PFSK-1 (cell line): ENCODE results near the gene TOMM20L.
A peak's percentile ranks its signal among the peaks of the same experiment; 100 is the strongest.

ENCODE experiments used
- FOXP2 ChIP-seq: optimal IDR thresholded peaks from 2 replicates; pipeline ENCODE3; 2011; ENCODE audit warnings: borderline replicate concordance, control low read depth, inconsistent platforms; ENCODE audit not compliant: insufficient read depth; ENCODE audit errors: extremely low read length, extremely low read depth
- POLR2AphosphoS5 ChIP-seq: IDR thresholded peaks from 2 replicates; pipeline ENCODE4 v1.6.1; 2012; ENCODE audit warnings: low read depth, mild to moderate bottlenecking, control low read depth, low read length, moderate library complexity
- SIN3A ChIP-seq: IDR thresholded peaks from 2 replicates; pipeline ENCODE4 v1.6.1; 2012; ENCODE audit warnings: mild to moderate bottlenecking, low read length, moderate library complexity, borderline replicate concordance; ENCODE audit not compliant: insufficient read depth
- TAF1 ChIP-seq: IDR thresholded peaks from 2 replicates; pipeline ENCODE4 v1.6.1; 2012; ENCODE audit warnings: low read length, control low read depth, borderline replicate concordance; ENCODE audit not compliant: insufficient read depth
- TF ChIP-seq, protein P1 (sequence below), 2 experiments: IDR thresholded peaks; 2 replicates each; pipeline versions ENCODE4 v1.6.1 to v1.8.0; 2011 to 2012; ENCODE audit warnings: low read depth in 2 of 2, low read length in 2 of 2, control low read depth in 1 of 2, inconsistent platforms in 1 of 2, mild to moderate bottlenecking in 1 of 2, moderate library complexity in 1 of 2; ENCODE audit not compliant: insufficient read depth in 1 of 2

Gene TOMM20L

DNA sequence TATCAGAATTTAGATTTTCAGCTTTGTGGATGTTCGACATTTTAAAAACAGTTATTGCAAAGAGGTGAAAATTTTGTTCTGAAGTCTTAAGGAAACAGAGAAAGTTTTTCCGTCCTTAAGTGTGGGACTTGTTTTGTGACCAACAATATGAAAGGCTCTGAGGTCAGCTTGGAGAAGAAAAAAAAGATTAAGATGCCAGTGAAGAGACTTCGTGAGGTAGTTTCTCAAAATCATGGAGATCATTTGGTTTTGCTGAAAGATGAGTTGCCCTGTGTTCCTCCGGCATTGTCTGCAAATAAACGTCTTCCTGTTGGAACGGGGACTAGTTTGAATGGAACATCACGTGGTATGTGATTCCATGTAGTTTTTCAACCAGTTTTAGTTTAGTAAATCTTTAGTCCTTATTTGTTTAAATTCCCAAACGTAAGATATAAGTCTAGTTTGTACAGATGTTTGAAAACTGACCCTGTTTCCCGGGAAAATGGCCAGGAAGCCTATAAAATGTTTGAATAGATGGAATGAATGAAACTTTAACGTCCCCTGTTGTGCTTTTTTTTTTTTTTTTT is 32.5 kb downstream of the TOMM20L start:
- no peak for TF ChIP-seq TAF1
- TF ChIP-seq, protein P1, sequence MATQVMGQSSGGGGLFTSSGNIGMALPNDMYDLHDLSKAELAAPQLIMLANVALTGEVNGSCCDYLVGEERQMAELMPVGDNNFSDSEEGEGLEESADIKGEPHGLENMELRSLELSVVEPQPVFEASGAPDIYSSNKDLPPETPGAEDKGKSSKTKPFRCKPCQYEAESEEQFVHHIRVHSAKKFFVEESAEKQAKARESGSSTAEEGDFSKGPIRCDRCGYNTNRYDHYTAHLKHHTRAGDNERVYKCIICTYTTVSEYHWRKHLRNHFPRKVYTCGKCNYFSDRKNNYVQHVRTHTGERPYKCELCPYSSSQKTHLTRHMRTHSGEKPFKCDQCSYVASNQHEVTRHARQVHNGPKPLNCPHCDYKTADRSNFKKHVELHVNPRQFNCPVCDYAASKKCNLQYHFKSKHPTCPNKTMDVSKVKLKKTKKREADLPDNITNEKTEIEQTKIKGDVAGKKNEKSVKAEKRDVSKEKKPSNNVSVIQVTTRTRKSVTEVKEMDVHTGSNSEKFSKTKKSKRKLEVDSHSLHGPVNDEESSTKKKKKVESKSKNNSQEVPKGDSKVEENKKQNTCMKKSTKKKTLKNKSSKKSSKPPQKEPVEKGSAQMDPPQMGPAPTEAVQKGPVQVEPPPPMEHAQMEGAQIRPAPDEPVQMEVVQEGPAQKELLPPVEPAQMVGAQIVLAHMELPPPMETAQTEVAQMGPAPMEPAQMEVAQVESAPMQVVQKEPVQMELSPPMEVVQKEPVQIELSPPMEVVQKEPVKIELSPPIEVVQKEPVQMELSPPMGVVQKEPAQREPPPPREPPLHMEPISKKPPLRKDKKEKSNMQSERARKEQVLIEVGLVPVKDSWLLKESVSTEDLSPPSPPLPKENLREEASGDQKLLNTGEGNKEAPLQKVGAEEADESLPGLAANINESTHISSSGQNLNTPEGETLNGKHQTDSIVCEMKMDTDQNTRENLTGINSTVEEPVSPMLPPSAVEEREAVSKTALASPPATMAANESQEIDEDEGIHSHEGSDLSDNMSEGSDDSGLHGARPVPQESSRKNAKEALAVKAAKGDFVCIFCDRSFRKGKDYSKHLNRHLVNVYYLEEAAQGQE (IDR thresholded peaks at IDR 0.05; ENCODE audit: insufficient read depth in 1 of 2, low read depth in 2 of 2, low read length in 2 of 2): no peak
- TF ChIP-seq POLR2AphosphoS5: no peak
- TF ChIP-seq SIN3A: peak; percentile 36; the same call in 1 of the 2 replicates
- TF ChIP-seq FOXP2: no peak

DNA sequence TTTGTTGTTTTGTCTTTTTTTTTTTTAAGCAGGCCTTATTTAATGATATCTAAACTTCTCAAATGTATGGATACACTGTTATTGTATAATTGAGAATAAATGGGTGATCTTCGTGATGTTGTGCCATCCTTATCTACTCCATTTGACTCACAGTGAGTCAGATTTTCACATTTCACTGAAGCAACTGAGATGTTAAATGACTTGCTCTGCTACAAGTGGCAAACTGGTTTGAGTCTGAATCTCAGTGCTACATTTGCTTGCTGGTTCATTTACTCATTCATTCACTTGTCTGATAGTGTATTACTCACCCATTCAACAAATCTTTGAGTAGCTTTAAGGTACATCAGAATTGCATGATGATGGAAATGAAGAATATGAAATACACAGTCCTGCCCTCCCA is 34.4 kb downstream of the TOMM20L start:
- TF ChIP-seq, protein P1 (IDR thresholded peaks at IDR 0.05; ENCODE audit: insufficient read depth in 1 of 2, low read depth in 2 of 2, low read length in 2 of 2): no peak
- TF ChIP-seq TAF1 (no peak), FOXP2 (no peak), SIN3A (no peak), POLR2AphosphoS5 (no peak)

DNA sequence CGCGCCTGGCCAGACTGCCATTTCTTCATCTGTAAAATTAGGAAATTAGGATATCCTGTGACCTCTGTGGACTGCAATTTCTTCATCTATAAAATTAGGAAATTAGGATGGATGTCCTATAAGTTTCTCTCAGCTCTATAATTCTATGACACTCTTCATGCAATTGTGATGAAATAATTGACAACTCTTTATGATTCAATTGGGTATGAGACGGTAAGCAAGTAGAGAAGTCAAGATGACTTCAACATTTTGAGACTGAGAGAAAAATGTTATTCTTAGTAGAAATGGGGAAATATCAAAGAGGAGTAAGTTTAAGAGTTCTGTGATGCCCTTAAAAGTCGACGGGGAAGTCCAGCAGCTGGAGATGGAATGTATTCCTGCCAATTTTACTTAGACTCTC is 43.7 kb downstream of the TOMM20L start:
- TF ChIP-seq, protein P1 (IDR thresholded peaks at IDR 0.05; ENCODE audit: insufficient read depth in 1 of 2, low read depth in 2 of 2, low read length in 2 of 2): no peak

DNA sequence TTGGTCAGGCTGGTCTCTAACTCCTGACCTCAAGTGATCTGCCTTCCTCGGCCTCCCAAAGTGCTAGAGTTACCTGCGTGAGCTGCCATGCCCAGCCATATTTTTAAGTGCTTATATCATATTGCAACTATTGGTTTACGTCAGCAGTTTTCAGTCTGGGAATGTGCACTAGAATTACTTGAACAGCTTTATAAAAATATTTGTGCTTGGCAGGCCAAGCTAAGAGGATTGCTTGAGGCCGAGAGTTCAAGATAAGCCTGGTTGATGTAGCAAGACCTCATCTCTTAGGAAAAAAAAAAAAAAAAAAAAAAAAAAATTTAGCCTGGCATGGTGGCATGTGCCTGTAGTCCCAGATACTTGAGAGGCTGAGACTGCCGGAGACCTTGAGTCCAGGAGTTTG is 48.9 kb downstream of the TOMM20L start:
- no peak for TF ChIP-seq SIN3A
- TF ChIP-seq, protein P1 (IDR thresholded peaks at IDR 0.05; ENCODE audit: insufficient read depth in 1 of 2, low read depth in 2 of 2, low read length in 2 of 2): no peak
- TF ChIP-seq POLR2AphosphoS5: no peak
- no peak for TF ChIP-seq FOXP2
- no peak for TF ChIP-seq TAF1
